ENCODE data around the gene MAEA.
"Not testable (repeated sequence)": the region's sequence is repeated elsewhere in the genome, so short reads cannot be mapped to it uniquely, and the experiment has no call there.

MAEA gene

DNA sequence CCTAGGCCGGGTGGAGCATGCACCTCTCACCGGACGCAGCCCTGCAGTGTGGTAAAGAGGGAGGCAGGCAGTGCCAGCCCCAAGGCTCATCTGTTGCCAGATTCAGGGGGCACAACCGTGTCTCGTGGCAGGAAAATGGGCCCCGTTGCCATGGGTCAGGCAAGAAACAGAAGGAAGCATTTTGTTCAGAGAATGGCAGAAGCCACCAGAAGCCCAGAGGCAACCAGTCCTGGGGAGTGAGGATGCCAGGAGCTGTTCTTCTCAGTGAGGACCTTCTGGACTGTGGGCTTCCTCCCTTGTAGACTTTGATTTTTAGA lies 44.8 kb downstream of the MAEA start:
- Histone ChIP-seq H3K9ac (no peak overlapping the region), H3K9me3 (ENCODE audit: control insufficient read depth, low read length) (no peaks in the 10 kb centered on the region), H2AFZ (no peak overlapping the region), H3K79me2 (no peaks in the 10 kb centered on the region), H3K4me2 (ENCODE audit: low read length) (no peak overlapping the region), H3K36me3 (ENCODE audit: control insufficient read depth, insufficient read depth, low read length) (no peaks in the 10 kb centered on the region), H3K27ac (no peak overlapping the region), H3K4me1 (peaks cover 10% of the 10 kb centered on the region), H3K27me3 (ENCODE audit: control insufficient read depth, insufficient read depth, low read length) (no peaks in the 10 kb centered on the region), H3K4me3 (ENCODE audit: low read depth, low read length) (no peak overlapping the region)
- TF ChIP-seq CTCF (IDR thresholded peaks at IDR 0.05), result no peak

DNA sequence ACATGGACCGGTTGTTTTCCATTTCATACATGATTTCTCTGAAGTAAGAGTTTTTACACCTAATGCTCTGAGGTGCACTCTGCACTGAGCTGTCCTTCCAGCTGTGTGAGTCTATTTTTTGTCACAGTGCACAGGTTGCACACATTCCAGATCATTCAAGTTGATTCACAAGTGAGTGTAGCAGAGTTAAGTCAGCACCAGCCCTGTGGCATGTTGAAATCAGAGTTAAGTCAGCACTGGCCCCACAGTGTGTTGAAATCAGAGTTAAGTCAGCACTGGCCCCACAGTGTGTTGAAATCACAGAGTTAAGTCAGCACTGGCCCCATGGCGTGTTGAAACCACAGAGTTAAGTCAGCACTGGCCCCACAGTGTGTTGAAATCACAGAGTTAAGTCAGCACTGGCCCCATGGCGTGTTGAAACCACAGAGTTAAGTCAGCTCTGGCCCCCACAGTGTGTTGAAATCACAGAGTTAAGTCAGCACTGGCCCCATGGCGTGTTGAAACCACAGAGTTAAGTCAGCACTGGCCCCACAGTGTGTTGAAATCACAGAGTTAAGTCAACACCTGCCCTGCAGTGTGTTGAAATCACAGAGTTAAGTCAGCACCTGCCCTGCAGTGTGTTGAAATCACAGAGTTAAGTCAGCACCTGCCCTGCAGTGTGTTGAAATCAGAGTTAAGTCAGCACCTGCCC lies 45.6 kb downstream of the MAEA start:
- H3K27me3 ChIP-seq (ENCODE audit: control insufficient read depth, insufficient read depth, low read length), result not testable (repeated sequence)

GRCh38 chr4:1336088-1336491 lies 46.4 kb downstream of the MAEA start:
- no peak overlapping the region for H3K27ac ChIP-seq

More for the DNA sequence above, 45.6 kb downstream of the MAEA start:
- H3K4me3 ChIP-seq (ENCODE audit: low read depth, low read length); H3K4me1 ChIP-seq; H3K9ac ChIP-seq; H3K79me2 ChIP-seq; H3K9me3 ChIP-seq (ENCODE audit: control insufficient read depth, low read length); H3K27ac ChIP-seq; H2AFZ ChIP-seq; H3K36me3 ChIP-seq (ENCODE audit: control insufficient read depth, insufficient read depth, low read length); H3K4me2 ChIP-seq (ENCODE audit: low read length): not testable (repeated sequence)

GRCh38 chr4:1337376-1337831 lies 47.7 kb downstream of the MAEA start:
- Histone ChIP-seq H3K4me2 (ENCODE audit: low read length) (no peak overlapping the region), H3K9me3 (ENCODE audit: control insufficient read depth, low read length) (no peaks in the 10 kb centered on the region), H3K36me3 (ENCODE audit: control insufficient read depth, insufficient read depth, low read length) (no peaks in the 10 kb centered on the region), H3K4me3 (ENCODE audit: low read depth, low read length) (no peak overlapping the region), H3K27ac (no peak overlapping the region), H3K9ac (no peak overlapping the region), H3K4me1 (no peaks in the 10 kb centered on the region), H2AFZ (no peak overlapping the region), H3K27me3 (ENCODE audit: control insufficient read depth, insufficient read depth, low read length) (no peaks in the 10 kb centered on the region), H3K79me2 (no peaks in the 10 kb centered on the region)
- no peak for TF ChIP-seq CTCF (IDR thresholded peaks at IDR 0.05)

More at GRCh38 chr4:1336088-1336491, 46.4 kb downstream of the MAEA start:
- H3K9me3 ChIP-seq (ENCODE audit: control insufficient read depth, low read length), result no peaks in the 10 kb centered on the region
- H3K9ac ChIP-seq, result no peak overlapping the region
- H2AFZ ChIP-seq, result no peak overlapping the region
- H3K36me3 ChIP-seq (ENCODE audit: control insufficient read depth, insufficient read depth, low read length), result no peaks in the 10 kb centered on the region
- no peak for TF ChIP-seq CTCF (IDR thresholded peaks at IDR 0.05)
- H3K79me2 ChIP-seq, result no peaks in the 10 kb centered on the region
- no peak overlapping the region for H3K4me3 ChIP-seq (ENCODE audit: low read depth, low read length)
- no peak overlapping the region for H3K4me2 ChIP-seq (ENCODE audit: low read length)
- H3K27me3 ChIP-seq (ENCODE audit: control insufficient read depth, insufficient read depth, low read length), result no peaks in the 10 kb centered on the region
- H3K4me1 ChIP-seq, result peaks cover 7% of the 10 kb centered on the region

GRCh38 chr4:1337951-1338751 lies 48.5 kb downstream of the MAEA start:
- Histone ChIP-seq H3K4me3 (ENCODE audit: low read depth, low read length) (no peak overlapping the region), H3K27ac (no peak overlapping the region), H3K4me1 (no peaks in the 10 kb centered on the region), H3K27me3 (ENCODE audit: control insufficient read depth, insufficient read depth, low read length) (no peaks in the 10 kb centered on the region), H3K9me3 (ENCODE audit: control insufficient read depth, low read length) (no peaks in the 10 kb centered on the region), H2AFZ (no peak overlapping the region), H3K4me2 (ENCODE audit: low read length) (no peak overlapping the region), H3K9ac (no peak overlapping the region), H3K36me3 (ENCODE audit: control insufficient read depth, insufficient read depth, low read length) (no peaks in the 10 kb centered on the region), H3K79me2 (no peaks in the 10 kb centered on the region)
- no peak for TF ChIP-seq CTCF (IDR thresholded peaks at IDR 0.05)
